GM08714 (cell line): ENCODE data around the gene RPS27.
"Not testable (repeated sequence)": the region's sequence is repeated elsewhere in the genome, so short reads cannot be mapped to it uniquely, and the experiment has no call there.

ENCODE experiments used
- H3K4me3 ChIP-seq: fragments of 200-500 bp; sonication (Bioruptor generic); 2 replicates; pipeline ENCODE4 v1.5.1; 2014; ENCODE audit warnings: mild to moderate bottlenecking, low read length, inconsistent platforms
- ZNF274 ChIP-seq: IDR thresholded peaks from 2 replicates; pipeline ENCODE4 v1.6.1; 2012; ENCODE audit warnings: mild to moderate bottlenecking, low read depth, low read length

RPS27 gene

GRCh38 chr1:153968972-153969371 is 21.6 kb upstream of the RPS27 start:
- no peak for TF ChIP-seq ZNF274
- H3K4me3 ChIP-seq, result peak overlapping the region; percentile 70; the same call in 1 of the 2 replicates

GRCh38 chr1:153970346-153970745 is 20.2 kb upstream of the RPS27 start:
- H3K4me3 ChIP-seq, result no peak overlapping the region
- no peak for TF ChIP-seq ZNF274

DNA sequence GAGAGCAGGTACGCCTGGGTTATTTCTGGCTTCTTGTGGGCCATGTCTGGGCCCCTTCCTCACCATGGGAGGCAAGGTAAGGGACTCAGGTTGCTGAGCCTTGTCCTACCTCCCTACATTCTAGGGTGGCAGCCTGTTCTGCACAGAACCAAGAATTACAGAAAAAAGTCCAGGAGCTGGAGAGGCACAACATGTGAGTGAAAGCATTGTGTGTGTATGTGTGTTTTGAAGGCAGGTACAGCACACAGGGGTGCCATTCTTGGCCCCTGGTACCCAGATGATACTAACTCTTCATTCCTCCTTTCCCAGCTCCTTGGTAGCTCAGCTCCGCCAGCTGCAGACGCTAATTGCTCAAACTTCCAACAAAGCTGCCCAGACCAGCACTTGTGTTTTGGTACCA is 17.5 kb upstream of the RPS27 start:
- TF ChIP-seq ZNF274, result no peak
- no peak overlapping the region for H3K4me3 ChIP-seq

GRCh38 chr1:153973525-153973924 is 17.0 kb upstream of the RPS27 start:
- H3K4me3 ChIP-seq, result no peak overlapping the region
- TF ChIP-seq ZNF274, result no peak

GRCh38 chr1:153976819-153977249 is 13.7 kb upstream of the RPS27 start:
- TF ChIP-seq ZNF274, result no peak
- H3K4me3 ChIP-seq, result peak overlapping the region; percentile 83

DNA sequence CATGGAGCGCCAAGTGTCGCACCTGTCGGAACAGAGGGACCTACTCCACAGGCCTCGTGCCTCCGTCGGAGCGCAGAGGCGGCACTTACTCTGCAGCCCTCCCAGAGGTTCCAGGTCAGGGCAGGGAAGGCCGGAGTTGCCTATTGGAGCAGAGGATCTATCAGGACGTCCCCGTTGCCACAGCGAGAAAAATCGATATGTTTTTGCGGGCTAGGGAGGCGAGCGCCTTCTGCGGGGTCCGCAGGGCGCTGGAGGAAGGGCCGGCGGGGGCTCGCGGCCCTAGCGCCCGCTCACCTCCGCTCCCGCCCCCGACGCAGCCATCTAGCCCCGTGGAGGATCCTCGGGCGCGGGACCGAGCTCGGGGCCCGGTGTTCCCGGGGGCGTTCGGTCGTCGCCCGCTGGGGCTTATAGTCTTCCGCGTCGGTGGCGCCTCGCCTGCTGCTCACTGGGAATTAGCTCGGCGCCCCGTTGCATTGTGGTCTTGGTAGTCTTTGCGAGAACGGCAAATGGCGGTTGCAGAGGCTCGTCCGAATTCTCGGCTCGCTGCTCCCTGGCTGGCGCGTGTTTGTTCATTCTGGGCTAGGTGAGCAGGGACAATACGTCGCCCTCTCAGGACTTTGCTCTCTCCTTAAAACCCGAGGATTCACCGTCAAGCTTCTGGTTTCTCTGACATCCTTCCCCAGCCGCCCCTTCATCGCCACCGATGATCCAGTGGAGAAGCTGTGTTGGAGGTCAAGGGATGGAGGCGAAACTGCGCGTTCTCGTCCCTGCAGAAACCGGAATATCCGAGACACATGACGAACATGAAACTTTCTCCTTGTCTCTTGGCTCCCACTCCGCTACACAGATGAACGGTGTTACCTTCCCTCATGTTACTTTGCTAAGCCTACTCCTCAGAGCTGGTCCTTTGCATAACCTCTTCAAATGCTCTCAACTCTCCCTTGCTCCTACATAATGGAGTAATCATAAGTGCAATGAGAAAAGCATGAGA is 13.0 kb upstream of the RPS27 start, which contains the start of gene JTB:
TSS of gene JTB (minus strand) at position 425 of the 991 bp plus-strand sequence. CDS start at position 3, 422 bp downstream.
- no peak for TF ChIP-seq ZNF274

DNA sequence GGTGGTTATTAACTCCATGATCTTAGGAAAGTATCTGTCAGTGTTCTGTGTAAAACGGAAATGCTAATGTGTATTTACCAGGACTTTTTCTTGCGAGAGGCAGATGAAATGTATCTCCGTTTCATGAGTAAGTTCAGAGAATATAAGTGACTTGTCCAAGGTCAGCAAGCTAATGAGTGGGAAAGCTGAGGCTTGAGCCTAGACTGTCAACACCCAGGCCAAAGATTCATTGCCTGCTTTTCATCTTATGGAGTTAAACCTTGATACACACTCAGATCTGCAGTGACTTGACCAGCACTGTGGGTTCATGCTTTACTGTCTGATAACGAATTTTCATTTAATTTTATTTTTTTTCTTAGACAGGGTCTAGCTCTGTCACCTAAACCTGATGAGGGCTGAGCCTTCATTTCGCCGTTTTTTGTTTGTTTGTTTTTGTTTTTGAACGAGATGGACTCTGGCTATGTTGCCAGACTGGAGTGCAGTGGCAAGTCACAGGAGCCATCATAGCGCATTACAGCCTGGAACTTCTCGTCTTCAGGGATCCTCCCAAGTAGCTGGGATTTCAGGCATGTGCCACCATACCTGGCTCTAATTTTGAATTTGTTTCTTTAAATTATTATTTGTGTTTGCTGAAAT is 12.2 kb upstream of the RPS27 start:
- H3K4me3 ChIP-seq, result peak overlapping the region; percentile 83
- TF ChIP-seq ZNF274, result no peak

More for the DNA sequence above, 13.0 kb upstream of the RPS27 start, which contains the start of gene JTB:
- H3K4me3 ChIP-seq, result peak within 1 kb of the TSS; percentile 83

- not testable (repeated sequence) for H3K4me3 ChIP-seq
Measured at GRCh38 chr1:153979091-153979490, 11.5 kb upstream of the RPS27 start.

GRCh38 chr1:153981735-153982134 is 8.8 kb upstream of the RPS27 start:
- H3K4me3 ChIP-seq, result not testable (repeated sequence)

GRCh38 chr1:153984123-153984894 is 6.3 kb upstream of the RPS27 start:
- no peak overlapping the region for H3K4me3 ChIP-seq
- no peak for TF ChIP-seq ZNF274

GRCh38 chr1:153985341-153985912 is 5.1 kb upstream of the RPS27 start:
- TF ChIP-seq ZNF274, result no peak
- peak overlapping the region; percentile 51 for H3K4me3 ChIP-seq

DNA sequence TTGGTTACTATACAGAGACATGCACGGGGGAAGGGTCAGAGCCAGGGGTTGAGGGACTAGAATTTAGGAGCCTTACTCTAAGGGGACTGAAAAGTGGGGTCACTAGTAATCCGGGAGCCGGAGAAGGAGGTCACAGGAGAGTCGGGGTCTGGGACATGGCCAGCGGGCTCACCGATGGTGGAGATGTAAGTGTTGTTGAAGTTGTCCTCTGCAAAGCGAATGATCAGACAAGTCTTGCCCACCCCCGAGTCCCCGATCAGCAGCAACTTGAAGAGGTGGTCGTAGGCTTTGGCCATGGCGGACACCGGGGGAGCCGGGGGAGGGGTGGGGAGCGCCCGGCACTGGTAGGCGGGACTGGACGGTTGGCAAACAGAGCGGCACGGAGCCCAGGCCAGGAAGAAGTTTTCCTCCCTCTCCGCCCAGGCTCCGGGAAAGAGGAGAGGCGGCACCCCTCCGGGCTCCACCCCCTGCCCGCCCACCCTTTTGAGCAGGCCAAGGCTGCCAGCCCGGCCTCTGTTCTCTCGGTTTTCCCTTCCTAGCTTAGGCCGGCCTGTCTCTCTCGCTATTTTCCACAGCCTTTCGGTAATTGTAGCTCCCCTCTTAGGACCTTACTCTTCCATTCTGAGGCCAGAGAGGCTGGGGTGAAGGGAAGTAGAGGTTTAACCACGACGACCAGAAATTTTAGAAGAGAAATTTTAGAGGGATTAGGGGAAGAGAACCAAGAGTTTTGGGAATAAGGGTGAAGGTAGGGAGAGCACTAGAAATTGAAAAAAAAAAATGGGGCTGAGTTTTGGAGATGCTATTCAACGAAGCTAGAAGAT is 4.4 kb upstream of the RPS27 start, which contains the start of gene RAB13:
TSS of gene RAB13 (minus strand) at position 399 of the 821 bp plus-strand sequence. CDS start at position 296, 103 bp downstream.
- TF ChIP-seq ZNF274, result no peak
- peak within 1 kb of the TSS; percentile 79 for H3K4me3 ChIP-seq

DNA sequence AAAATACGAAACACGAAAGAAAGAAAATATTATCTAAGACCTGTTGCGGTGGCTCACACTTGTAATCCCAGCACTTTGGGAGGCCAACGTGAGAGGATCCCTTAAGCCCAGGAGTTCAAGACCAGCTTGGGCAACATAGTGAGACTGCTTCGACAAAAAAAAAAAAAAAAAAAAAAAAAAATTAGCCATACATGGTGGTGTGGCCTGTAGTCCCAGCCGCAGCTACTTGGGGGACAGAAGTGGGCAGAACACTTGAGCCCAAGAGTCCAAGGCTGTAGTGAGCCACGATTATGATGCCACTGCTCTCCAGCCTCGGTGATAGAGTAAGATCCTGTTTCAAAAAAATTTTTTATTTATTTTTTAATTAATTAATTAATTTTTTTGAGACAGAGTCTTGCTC is 2.9 kb upstream of the RPS27 start:
- no peak for TF ChIP-seq ZNF274
- H3K4me3 ChIP-seq, result no peak overlapping the region
